Stimulated activated CD4-positive, alpha-beta T cell treated with anti-CD3 and anti-CD28 coated beads, Interleukin-1b, Interleukin-23, amount 100 ng/mL, for 1 hour (primary cell): ENCODE results near the gene DDX39A.

Experiments used
- DNase-seq, 2 donors: peaks; one replicate each; pipeline ENCODE4 v3.0.0-alpha.2; 2020; ENCODE audit warnings: low read depth in 2 of 2

DDX39A gene

DNA sequence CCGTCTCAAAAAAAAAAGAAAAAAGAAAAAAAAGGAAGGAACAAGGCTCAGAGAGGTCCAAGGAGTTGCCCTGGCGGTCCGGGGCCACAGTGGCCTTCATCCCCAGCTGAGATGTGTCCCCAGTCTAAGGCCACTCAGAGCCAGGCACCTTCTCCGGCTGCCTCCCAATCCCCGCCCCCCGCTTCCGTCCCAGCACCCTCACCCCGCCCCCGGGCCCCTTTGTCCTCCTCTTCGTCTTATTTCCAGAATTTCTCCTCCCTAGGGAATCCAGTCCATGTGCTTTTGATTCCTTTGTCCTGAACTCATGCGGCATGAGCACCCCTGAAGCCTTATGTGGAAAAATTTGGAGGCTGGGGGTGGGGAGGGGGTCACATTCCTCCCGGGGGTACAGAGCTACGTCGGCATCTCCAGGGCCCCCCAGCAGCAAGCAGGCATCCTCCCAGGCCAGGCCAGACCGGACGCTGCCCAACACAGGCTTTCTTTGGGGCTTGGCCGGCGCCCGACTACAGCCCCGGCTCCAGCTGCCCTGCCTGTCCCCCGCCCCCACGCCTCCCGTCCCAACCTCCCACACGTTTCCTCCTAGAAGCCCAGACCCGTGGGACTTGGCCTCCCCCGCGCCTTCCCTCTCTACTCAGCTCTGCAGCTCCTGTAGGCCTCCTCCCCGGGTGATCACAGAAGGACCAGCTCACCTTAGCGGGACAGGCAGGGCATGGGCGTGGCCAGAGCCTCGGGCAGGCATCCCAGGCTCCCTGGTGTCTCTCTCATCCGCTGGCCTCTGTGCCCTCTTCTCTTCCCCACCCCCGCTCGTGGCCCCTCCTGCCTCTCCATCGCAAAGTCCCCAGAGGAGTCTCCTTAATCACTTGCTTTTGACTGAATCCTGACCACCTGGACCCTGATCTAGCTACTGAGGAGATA is 55.7 kb downstream of the DDX39A start:
- DNase-seq = no peak

DNA sequence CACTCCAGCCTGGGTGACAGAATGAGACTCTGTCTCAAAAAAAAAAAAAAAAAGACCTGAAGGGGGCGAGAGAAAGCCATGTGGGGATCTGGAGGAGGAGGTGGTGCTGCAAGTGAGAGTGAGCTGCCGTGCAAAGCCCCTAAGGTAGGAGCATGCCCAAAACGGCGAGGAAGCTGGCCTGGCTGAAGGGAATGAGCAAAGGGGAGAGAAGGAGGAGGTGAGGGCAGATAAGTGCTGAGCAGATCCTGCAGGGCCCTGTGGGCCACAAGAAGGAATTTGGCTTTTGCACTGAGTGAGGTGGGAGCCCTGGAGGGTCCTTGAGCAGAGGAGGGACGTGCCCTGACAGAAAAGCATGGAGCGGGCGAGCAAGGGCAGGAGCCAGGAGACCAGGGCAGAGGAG is 57.3 kb downstream of the DDX39A start:
- no peak for DNase-seq
